ENCODE results near the gene AFDN. TPM values are rescaled to one million over a fixed set of nuclear protein-coding genes. Genes with fewer than 3 reads are reported as not detected.

Gene AFDN
- total RNA-seq, 3 donors from 2014 or later: 93.1 to 292 (median 170) TPM

DNA sequence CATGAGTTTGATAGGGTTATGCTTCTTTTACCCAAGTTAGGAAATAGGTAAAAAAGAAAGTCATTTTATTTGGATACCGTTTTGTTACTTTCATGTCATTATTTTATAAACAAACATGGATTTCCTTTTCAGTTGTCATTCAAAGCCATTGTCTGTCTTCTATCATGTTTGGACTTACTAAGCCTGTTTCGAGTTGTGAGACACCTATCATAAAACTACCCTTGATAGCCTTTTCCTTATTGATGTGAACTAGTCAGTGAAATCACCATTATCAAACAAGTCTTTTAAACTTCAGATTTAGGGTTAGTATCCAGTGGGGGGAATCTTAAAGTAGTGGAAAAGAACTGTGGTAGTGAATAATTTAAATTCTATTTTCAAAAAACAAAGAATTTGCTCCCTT lies 85.8 kb downstream of the AFDN start:
- no peak overlapping the region for H3K27ac ChIP-seq
- intact Hi-C loops (cut with DNase I; ENCODE audit: low total_unique reads): loop anchor here (5.0 kb wide), 1 partner anchor 210 kb away; no protein-coding TSS in a partner anchor
- no peak overlapping the region for H3K4me3 ChIP-seq

DNA sequence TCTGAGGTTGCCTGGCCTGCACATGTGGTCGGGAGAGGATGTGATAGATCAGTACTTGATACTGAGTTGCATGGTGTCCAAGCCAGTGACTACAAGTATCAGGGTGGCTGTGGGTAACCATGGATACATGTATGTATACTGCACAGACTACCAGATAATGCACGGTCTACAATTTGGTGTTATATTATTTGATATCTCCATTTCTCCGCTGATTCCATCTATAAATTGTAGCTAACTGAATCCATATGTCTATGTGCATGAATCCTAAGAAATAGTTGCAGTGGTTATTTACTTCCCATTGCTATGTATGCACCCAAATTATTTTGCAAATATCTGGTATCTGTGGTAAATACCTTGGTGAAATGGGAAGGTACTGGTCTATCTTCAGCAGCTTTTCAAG lies 87.0 kb downstream of the AFDN start:
- no peaks in the 10 kb centered on the region for H3K36me3 ChIP-seq

More for the DNA sequence above, 85.8 kb downstream of the AFDN start:
- Histone ChIP-seq H3K9me3 (no peaks in the 10 kb centered on the region), H3K36me3 (no peaks in the 10 kb centered on the region), H3K27me3 (no peaks in the 10 kb centered on the region), H3K4me1 (no peaks in the 10 kb centered on the region)
- TF ChIP-seq POLR2AphosphoS5 (IDR thresholded peaks at IDR 0.05) (no peak), POLR2A (IDR thresholded peaks at IDR 0.05) (no peak)
- TF ChIP-seq, protein P1, sequence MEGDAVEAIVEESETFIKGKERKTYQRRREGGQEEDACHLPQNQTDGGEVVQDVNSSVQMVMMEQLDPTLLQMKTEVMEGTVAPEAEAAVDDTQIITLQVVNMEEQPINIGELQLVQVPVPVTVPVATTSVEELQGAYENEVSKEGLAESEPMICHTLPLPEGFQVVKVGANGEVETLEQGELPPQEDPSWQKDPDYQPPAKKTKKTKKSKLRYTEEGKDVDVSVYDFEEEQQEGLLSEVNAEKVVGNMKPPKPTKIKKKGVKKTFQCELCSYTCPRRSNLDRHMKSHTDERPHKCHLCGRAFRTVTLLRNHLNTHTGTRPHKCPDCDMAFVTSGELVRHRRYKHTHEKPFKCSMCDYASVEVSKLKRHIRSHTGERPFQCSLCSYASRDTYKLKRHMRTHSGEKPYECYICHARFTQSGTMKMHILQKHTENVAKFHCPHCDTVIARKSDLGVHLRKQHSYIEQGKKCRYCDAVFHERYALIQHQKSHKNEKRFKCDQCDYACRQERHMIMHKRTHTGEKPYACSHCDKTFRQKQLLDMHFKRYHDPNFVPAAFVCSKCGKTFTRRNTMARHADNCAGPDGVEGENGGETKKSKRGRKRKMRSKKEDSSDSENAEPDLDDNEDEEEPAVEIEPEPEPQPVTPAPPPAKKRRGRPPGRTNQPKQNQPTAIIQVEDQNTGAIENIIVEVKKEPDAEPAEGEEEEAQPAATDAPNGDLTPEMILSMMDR (IDR thresholded peaks at IDR 0.05): no peak
- no peak for DNase-seq (ENCODE audit: low spot score in 2 of 2)

DNA sequence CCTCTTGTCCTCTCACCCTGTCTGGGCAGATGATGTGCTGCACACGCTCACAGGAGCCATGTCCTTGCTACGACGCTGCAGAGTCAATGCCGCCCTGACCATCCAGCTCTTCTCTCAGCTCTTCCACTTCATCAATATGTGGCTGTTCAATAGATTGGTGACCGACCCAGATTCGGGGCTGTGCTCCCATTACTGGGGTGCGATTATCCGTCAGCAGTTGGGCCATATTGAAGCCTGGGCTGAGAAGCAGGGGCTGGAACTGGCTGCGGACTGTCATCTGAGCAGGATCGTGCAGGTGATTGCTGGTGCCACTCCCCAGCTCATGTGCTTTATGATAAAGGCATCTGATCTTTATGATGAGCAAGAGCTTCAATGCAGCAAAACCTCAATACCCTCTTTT lies 88.4 kb downstream of the AFDN start:
- H3K27ac ChIP-seq: no peak overlapping the region
- no peaks in the 10 kb centered on the region for H3K27me3 ChIP-seq
- no peak for DNase-seq (ENCODE audit: low spot score in 2 of 2)
- no peaks in the 10 kb centered on the region for H3K36me3 ChIP-seq
- no peaks in the 10 kb centered on the region for H3K4me1 ChIP-seq
- TF ChIP-seq POLR2A (IDR thresholded peaks at IDR 0.05) (no peak), POLR2AphosphoS5 (IDR thresholded peaks at IDR 0.05) (no peak)
- TF ChIP-seq, protein P1 (IDR thresholded peaks at IDR 0.05): no peak
- intact Hi-C loops (cut with DNase I; ENCODE audit: low total_unique reads): no loop called here
- no peak overlapping the region for H3K4me3 ChIP-seq
- no peaks in the 10 kb centered on the region for H3K9me3 ChIP-seq

More for the DNA sequence above, 87.0 kb downstream of the AFDN start:
- H3K27me3 ChIP-seq: no peaks in the 10 kb centered on the region
- no peaks in the 10 kb centered on the region for H3K4me1 ChIP-seq
- no peak overlapping the region for H3K27ac ChIP-seq
- no peak for TF ChIP-seq POLR2AphosphoS5 (IDR thresholded peaks at IDR 0.05)
- TF ChIP-seq, protein P1 (IDR thresholded peaks at IDR 0.05): no peak
- no peak for TF ChIP-seq POLR2A (IDR thresholded peaks at IDR 0.05)
- intact Hi-C loops (cut with DNase I; ENCODE audit: low total_unique reads): loop anchor here (5.0 kb wide), 1 partner anchor 209 kb away; no protein-coding TSS in a partner anchor
- H3K9me3 ChIP-seq: no peaks in the 10 kb centered on the region
- no peak for DNase-seq (ENCODE audit: low spot score in 2 of 2)
- no peak overlapping the region for H3K4me3 ChIP-seq

DNA sequence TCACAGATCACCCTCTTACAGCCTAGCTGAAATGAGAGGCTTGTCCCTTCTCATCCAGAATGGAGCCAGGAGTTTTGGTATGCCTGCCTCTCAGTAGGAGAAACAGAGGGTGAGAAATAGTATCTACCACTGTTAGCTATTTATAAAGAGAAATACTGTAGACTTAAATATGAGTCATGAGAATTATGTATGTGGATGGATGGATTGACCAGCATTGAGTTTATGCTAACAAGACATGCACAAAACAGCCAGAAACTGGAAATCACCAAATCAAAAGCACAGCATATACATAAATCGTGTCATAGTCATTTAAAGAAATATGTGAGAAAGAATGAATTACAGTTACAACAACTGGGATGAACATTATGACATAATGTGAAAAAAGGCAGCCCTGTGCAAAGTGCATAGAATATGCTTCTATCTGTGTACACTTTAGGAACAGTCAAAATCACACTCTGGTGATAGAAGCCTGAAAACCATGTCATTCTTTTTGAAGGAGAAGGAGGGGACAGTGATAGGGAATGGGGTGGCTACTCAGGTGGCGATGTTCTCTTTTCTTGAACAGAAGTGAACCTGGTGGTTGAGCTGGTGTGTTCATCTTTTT lies 90.9 kb downstream of the AFDN start:
- intact Hi-C loops (cut with DNase I; ENCODE audit: low total_unique reads): no loop called here
- TF ChIP-seq POLR2AphosphoS5 (IDR thresholded peaks at IDR 0.05): no peak
- TF ChIP-seq, protein P1 (IDR thresholded peaks at IDR 0.05): no peak
- no peak for TF ChIP-seq POLR2A (IDR thresholded peaks at IDR 0.05)
- no peaks in the 10 kb centered on the region for H3K9me3 ChIP-seq
- no peak overlapping the region for H3K27ac ChIP-seq
- DNase-seq (ENCODE audit: low spot score in 2 of 2): no peak
- no peaks in the 10 kb centered on the region for H3K27me3 ChIP-seq
- H3K36me3 ChIP-seq: no peaks in the 10 kb centered on the region
- H3K4me1 ChIP-seq: no peaks in the 10 kb centered on the region
- no peak overlapping the region for H3K4me3 ChIP-seq

DNA sequence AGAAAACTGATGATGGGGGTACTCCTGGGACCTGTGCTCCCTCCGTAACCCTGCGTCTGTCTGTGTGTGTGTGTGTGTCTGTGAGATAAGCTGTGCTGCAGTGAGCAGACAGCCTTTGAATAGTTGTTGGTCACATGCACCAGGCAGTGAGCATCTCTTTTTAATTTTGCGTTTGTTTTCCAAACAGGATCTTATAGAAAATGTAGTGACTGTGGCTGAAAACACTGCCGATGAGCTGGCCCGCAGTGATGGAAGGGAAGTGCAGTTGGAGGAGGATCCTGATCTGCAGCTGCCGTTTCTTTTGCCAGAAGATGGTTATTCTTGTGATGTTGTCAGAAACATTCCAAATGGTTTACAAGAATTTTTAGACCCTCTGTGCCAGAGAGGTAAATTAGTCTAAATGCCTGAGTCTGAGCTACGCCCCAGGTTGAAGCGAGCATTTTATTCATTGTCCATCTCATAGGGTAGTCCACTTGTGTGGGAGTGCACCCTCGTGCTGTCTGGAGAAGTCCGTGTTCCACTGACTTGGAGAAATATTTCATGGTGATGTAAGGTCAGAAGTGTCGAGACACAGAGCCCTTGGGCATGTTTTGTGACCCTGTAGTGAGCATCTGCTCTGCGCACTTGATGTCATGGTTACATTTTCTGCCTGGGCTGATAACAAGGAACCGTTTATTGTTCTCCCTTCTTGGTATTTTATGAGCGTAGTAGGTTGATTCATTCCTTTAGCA lies 92.0 kb downstream of the AFDN start:
- Histone ChIP-seq H3K4me3 (no peak overlapping the region), H3K36me3 (no peaks in the 10 kb centered on the region), H3K4me1 (no peaks in the 10 kb centered on the region), H3K27me3 (no peaks in the 10 kb centered on the region), H3K27ac (no peak overlapping the region), H3K9me3 (no peaks in the 10 kb centered on the region)
- TF ChIP-seq, protein P1 (IDR thresholded peaks at IDR 0.05): no peak
- TF ChIP-seq POLR2AphosphoS5 (IDR thresholded peaks at IDR 0.05) (no peak), POLR2A (IDR thresholded peaks at IDR 0.05) (no peak)
- intact Hi-C loops (cut with DNase I; ENCODE audit: low total_unique reads): no loop called here
- no peak for DNase-seq (ENCODE audit: low spot score in 2 of 2)
